Hippocampal formation (tissue), 2 donors: ENCODE results near the gene OTOP2.

Experiments used
- DNase-seq, 2 donors: peaks; one replicate each; lab custom pipeline; 2025; lab: John Stamatoyannopoulos, UW

OTOP2 gene

GRCh38 chr17:74924250-74924948 is at the start of gene OTOP2:
Gene OTOP2, plus strand, starts transcription at chr17:74924273. Its CDS starts 360 bp downstream, at chr17:74924633.
- DNase-seq = no peak

GRCh38 chr17:74874615-74875037 is 49.4 kb upstream of the OTOP2 start:
- no peak for DNase-seq

- no peak for DNase-seq
Observed at GRCh38 chr17:74875155-74875976, 48.7 kb upstream of the OTOP2 start.

GRCh38 chr17:74875977-74876593 is 48.0 kb upstream of the OTOP2 start:
- DNase-seq = no peak

- no peak for DNase-seq
Observed at GRCh38 chr17:74877592-74878548, 46.2 kb upstream of the OTOP2 start.

GRCh38 chr17:74878658-74879057 is 45.4 kb upstream of the OTOP2 start:
- DNase-seq = no peak

GRCh38 chr17:74879308-74879707 is 44.8 kb upstream of the OTOP2 start:
- no peak for DNase-seq

GRCh38 chr17:74881073-74881472 is 43.0 kb upstream of the OTOP2 start:
- DNase-seq = no peak

GRCh38 chr17:74882517-74883240 is 41.4 kb upstream of the OTOP2 start:
- no peak for DNase-seq

GRCh38 chr17:74883241-74883745 is 40.8 kb upstream of the OTOP2 start:
- no peak for DNase-seq

GRCh38 chr17:74888469-74888868 is 35.6 kb upstream of the OTOP2 start:
- DNase-seq = no peak

GRCh38 chr17:74890554-74890953 is 33.5 kb upstream of the OTOP2 start:
- no peak for DNase-seq

GRCh38 chr17:74892013-74892841 is 31.8 kb upstream of the OTOP2 start:
- DNase-seq = no peak

- no peak for DNase-seq
Observed at GRCh38 chr17:74892974-74893911, 30.8 kb upstream of the OTOP2 start, which contains the start of gene FADS6. Gene FADS6, minus strand, starts transcription at chr17:74893633. Its CDS starts 38 bp downstream, at chr17:74893595.

- no peak for DNase-seq
Observed at GRCh38 chr17:74893936-74894671, 30.0 kb upstream of the OTOP2 start.

GRCh38 chr17:74898376-74898946 is 25.6 kb upstream of the OTOP2 start:
- DNase-seq = no peak

- DNase-seq = no peak
Observed at GRCh38 chr17:74900208-74900607, 23.9 kb upstream of the OTOP2 start.
